Erythroblast (primary cell): ENCODE data around the gene SRPRA.
A peak's percentile ranks its signal among the peaks of the same experiment; 100 is the strongest.

Experiments
- DNase-seq, 2 experiments: peaks; one replicate each; lab custom pipeline; 2025; lab: John Stamatoyannopoulos, UW
- GATA1 ChIP-seq: IDR thresholded peaks from 2 replicates; pipeline ENCODE4 v1.6.1; 2011; ENCODE audit warnings: low read depth, mild to moderate bottlenecking, control low read depth, low read length, moderate library complexity
- POLR2A ChIP-seq: IDR thresholded peaks from 2 replicates; pipeline ENCODE4 v1.6.1; 2011; ENCODE audit warnings: mild to moderate bottlenecking, low read length

Gene SRPRA

GRCh38 chr11:126233391-126233790, 35.3 kb downstream of the SRPRA start:
- TF ChIP-seq POLR2A = no peak
- DNase-seq = no peak

GRCh38 chr11:126232683-126233082, 36.0 kb downstream of the SRPRA start:
- no peak for TF ChIP-seq GATA1
- TF ChIP-seq POLR2A = no peak

GRCh38 chr11:126231725-126232459, 36.8 kb downstream of the SRPRA start:
- no peak for TF ChIP-seq GATA1
- no peak for TF ChIP-seq POLR2A
- DNase-seq = no peak

More at GRCh38 chr11:126232683-126233082, 36.0 kb downstream of the SRPRA start:
- no peak for DNase-seq

- TF ChIP-seq POLR2A = no peak
- no peak for TF ChIP-seq GATA1
- no peak for DNase-seq
These were observed 38.7 kb downstream of the SRPRA start for GRCh38 chr11:126229858-126230540.

GRCh38 chr11:126226334-126227084, 42.2 kb downstream of the SRPRA start:
- TF ChIP-seq GATA1 = no peak
- TF ChIP-seq POLR2A = no peak
- DNase-seq = no peak

GRCh38 chr11:126225295-126225665, 43.4 kb downstream of the SRPRA start:
- DNase-seq = no peak
- no peak for TF ChIP-seq POLR2A
- TF ChIP-seq GATA1 = no peak

GRCh38 chr11:126224647-126225294, 43.9 kb downstream of the SRPRA start:
- TF ChIP-seq POLR2A = no peak
- no peak for TF ChIP-seq GATA1
- DNase-seq = no peak

GRCh38 chr11:126219547-126219946, 49.1 kb downstream of the SRPRA start:
- TF ChIP-seq GATA1 (no peak), POLR2A (no peak)
- no peak for DNase-seq

GRCh38 chr11:126217491-126217890, 51.2 kb downstream of the SRPRA start:
- no peak for DNase-seq
- TF ChIP-seq POLR2A = no peak
- TF ChIP-seq GATA1 = no peak

- TF ChIP-seq POLR2A (no peak), GATA1 (no peak)
These were observed 52.0 kb downstream of the SRPRA start for GRCh38 chr11:126216526-126217305.

GRCh38 chr11:126214841-126215240, 53.9 kb downstream of the SRPRA start:
- TF ChIP-seq POLR2A (no peak), GATA1 (no peak)
- no peak for DNase-seq

More at GRCh38 chr11:126216526-126217305, 52.0 kb downstream of the SRPRA start:
- DNase-seq = no peak

- DNase-seq = peak in 1 of 2 experiments; percentile 12
These were observed 54.3 kb downstream of the SRPRA start for GRCh38 chr11:126214441-126214840.

More at GRCh38 chr11:126214441-126214840, 54.3 kb downstream of the SRPRA start:
- TF ChIP-seq GATA1 (no peak), POLR2A (no peak)
